Thoracic aorta (tissue), 2 donors: ENCODE results near the gene S100A1. TPM values are rescaled to one million over a fixed set of nuclear protein-coding genes. Genes with fewer than 3 reads are reported as not detected.
"Not testable (repeated sequence)": the region's sequence is repeated elsewhere in the genome, so short reads cannot be mapped to it uniquely, and the experiment has no call there.

ENCODE experiments used
- ATAC-seq: fragments of 150-250 bp; one replicate; pipeline ENCODE4 v1.8.0; 2017; ENCODE audit warnings: low read depth; ENCODE audit not compliant: insufficient number of reproducible peaks, low FRiP score
- DNase-seq: peaks from one replicate; pipeline ENCODE4 v3.0.0-alpha.2; 2020; ENCODE audit warnings: low spot score
- H3K27ac ChIP-seq, 2 donors: fragments of 200-600 bp; sonication (generic); 1 replicate in 1 of 2; 2 replicates in 1 of 2; pipeline ENCODE4 v1.5.1; 2016; ENCODE audit warnings: mild to moderate bottlenecking in 2 of 2, moderate library complexity in 2 of 2
- H3K27me3 ChIP-seq: fragments of 200-600 bp; sonication (generic); replicated peaks from 2 replicates; pipeline ENCODE4 v1.6.0; 2016; ENCODE audit warnings: mild to moderate bottlenecking; ENCODE audit not compliant: insufficient read depth
- H3K36me3 ChIP-seq: fragments of 200-600 bp; sonication (generic); one replicate; pipeline ENCODE4 v1.5.1; 2016
- H3K4me1 ChIP-seq, 2 donors: fragments of 200-600 bp; sonication (generic); 1 replicate in 1 of 2; 2 replicates in 1 of 2; pipeline versions ENCODE4 v1.5.1 to v1.6.0; 2016; ENCODE audit warnings: low read depth in 2 of 2, mild to moderate bottlenecking in 1 of 2; ENCODE audit not compliant: control insufficient read depth in 1 of 2
- H3K4me3 ChIP-seq: fragments of 200-600 bp; sonication (generic); 2 replicates; pipeline ENCODE4 v1.5.1; 2016; ENCODE audit warnings: mild to moderate bottlenecking
- H3K9me3 ChIP-seq: fragments of 200-600 bp; sonication (generic); 2 replicates; pipeline ENCODE4 v1.5.1; 2016
- total RNA-seq, 2 donors: library from RNA; depleted of rRNA; stranded (reverse); fragments of >200 nt; gene quantifications; one replicate each; pipeline versions ENCODE4 v1.1.0 to v1.2.3, GENCODE V29; 2016
- TF ChIP-seq, protein P1 (sequence below): fragments of 200-600 bp; sonication (generic); IDR thresholded peaks from one replicate; pipeline ENCODE4 v1.5.1; 2019; ENCODE audit warnings: antibody characterized with exemption

The S100A1 gene
- total RNA-seq, 2 donors from 2014 or later = not detected

DNA sequence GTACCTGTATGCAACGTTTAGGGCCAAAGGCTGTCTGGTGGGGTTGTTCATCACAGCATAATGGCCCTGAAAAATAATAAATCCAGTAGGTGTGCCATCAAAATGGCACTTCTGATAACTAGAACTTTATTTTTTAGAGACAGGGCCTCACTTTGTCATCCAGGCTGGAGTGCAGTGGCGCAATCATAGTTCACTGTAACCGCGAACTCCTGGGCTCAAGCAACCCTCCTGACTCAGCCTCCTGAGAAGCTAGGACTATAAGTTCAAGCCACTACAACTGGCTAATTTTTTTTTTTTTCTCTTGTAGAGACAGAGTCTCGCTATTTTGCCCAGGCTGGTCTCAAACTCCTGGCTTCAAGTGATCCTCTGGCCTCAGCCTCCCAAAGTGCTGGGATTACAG, 35.0 kb downstream of the S100A1 start:
- Histone ChIP-seq H3K36me3 (peaks cover 71% of the 10 kb centered on the region), H3K4me1 (peaks cover 0 to 10% of the 10 kb centered on the region in 2 donors), H3K9me3 (no peaks in the 10 kb centered on the region), H3K4me3 (no peak overlapping the region), H3K27ac (no peak overlapping the region), H3K27me3 (no peaks in the 10 kb centered on the region)
- TF ChIP-seq, protein P1, sequence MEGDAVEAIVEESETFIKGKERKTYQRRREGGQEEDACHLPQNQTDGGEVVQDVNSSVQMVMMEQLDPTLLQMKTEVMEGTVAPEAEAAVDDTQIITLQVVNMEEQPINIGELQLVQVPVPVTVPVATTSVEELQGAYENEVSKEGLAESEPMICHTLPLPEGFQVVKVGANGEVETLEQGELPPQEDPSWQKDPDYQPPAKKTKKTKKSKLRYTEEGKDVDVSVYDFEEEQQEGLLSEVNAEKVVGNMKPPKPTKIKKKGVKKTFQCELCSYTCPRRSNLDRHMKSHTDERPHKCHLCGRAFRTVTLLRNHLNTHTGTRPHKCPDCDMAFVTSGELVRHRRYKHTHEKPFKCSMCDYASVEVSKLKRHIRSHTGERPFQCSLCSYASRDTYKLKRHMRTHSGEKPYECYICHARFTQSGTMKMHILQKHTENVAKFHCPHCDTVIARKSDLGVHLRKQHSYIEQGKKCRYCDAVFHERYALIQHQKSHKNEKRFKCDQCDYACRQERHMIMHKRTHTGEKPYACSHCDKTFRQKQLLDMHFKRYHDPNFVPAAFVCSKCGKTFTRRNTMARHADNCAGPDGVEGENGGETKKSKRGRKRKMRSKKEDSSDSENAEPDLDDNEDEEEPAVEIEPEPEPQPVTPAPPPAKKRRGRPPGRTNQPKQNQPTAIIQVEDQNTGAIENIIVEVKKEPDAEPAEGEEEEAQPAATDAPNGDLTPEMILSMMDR = no peak
- ATAC-seq (no peak), DNase-seq (no peak)

DNA sequence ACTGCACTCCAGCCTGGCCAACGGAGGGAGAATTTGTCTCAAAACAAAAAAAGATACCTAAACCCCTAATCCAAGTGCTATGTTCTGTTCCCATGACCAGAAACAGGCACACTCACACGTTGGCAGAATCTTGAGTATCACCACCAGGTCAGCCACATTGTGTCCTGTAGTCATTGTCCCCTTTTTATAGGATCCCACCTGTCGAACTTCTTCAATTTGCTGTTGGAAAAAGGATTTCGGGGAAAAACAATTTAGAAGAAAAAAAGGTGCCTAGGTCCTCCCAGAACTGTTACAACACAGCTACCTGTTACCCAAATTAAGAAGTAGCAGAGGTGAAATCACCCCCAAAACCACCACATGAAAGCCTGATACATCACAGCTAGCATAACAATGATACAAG, 39.2 kb downstream of the S100A1 start:
- Histone ChIP-seq H3K9me3 (no peaks in the 10 kb centered on the region), H3K36me3 (peaks cover 66% of the 10 kb centered on the region), H3K4me1 (peaks cover 13 to 24% of the 10 kb centered on the region in 2 donors), H3K27ac (no peak overlapping the region), H3K27me3 (no peaks in the 10 kb centered on the region), H3K4me3 (no peak overlapping the region)
- DNase-seq = no peak
- TF ChIP-seq, protein P1 = no peak
- ATAC-seq = no peak

DNA sequence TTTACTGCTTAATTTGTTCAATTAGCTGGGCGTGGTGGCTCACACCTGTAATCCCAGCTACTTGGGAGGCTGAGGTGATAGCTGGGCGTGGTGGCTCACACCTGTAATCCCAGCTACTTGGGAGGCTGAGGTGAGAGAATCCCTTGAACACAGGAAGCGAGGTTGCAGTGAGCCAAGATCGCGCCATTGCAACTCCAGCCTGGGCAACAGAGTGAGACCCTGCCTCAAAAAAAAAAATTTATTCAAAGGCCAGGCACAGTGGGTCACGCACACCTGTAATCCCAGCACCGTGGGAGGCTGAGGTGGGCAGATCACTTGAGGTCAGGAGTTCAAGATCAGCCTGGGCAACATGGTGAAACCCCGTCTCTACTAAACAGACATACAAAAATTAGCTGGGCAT, 40.4 kb downstream of the S100A1 start:
- Histone ChIP-seq H3K4me1 (peaks cover 13 to 24% of the 10 kb centered on the region in 2 donors), H3K36me3 (peaks cover 54% of the 10 kb centered on the region)
- H3K4me3 ChIP-seq, H3K27ac ChIP-seq, DNase-seq, H3K27me3 ChIP-seq, ATAC-seq, H3K9me3 ChIP-seq: not testable (repeated sequence)

DNA sequence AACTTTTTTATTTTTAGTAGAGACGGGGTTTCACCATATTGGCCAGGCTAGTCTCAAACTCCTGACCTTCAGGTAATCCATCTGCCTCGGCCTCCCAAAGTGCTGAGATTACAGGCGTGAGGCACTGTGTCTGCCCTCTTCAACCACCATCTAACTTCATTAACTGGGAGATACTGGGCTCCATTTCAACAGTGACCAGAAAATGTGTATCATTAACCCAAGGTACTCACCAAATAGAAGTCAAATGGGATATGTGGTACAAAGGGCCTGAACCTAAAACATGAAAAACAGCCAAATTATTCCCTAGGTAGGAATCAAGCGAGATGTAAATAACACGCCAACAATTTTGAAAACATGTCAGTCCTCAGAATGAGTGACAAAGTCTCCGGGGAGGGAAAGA, 41.4 kb downstream of the S100A1 start:
- TF ChIP-seq, protein P1 = no peak
- ATAC-seq = no peak
- H3K4me3 ChIP-seq = peak overlapping the region; percentile 91
- H3K27ac ChIP-seq = peak overlapping the region in 1 of 2 donors; percentile 11
- no peaks in the 10 kb centered on the region for H3K9me3 ChIP-seq
- H3K4me1 ChIP-seq = peaks cover 13 to 24% of the 10 kb centered on the region in 2 donors
- no peak for DNase-seq
- H3K36me3 ChIP-seq = peaks cover 45% of the 10 kb centered on the region
- H3K27me3 ChIP-seq = no peaks in the 10 kb centered on the region

DNA sequence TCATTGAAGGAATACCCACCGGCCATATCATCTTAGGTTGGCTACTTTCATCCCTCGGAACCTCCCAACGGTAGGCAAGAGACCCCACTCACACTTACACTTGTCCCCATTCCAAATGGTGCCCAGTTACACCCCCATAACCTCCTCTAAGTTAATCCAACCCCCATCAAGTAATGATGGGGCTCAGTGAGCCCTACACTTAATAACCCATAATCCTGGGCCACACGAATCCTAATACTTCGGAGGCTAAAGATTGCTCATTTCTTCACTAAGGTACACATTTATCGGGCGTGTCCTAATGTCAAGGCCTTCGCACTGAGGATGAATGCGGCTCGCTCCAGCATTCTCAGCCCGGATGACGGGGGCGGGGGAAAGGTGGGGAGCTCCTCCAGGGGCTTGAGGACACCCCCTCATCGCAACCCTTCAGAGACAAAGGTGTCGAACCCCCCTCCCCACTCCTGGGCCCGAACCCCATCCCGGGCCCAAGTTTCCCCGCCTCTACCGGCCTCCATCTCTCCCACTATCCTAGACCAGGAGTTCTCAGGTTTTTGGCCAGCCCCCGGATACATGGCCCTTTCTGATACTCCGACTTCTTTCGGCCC, 42.1 kb downstream of the S100A1 start:
- Histone ChIP-seq H3K36me3 (peaks cover 37% of the 10 kb centered on the region), H3K9me3 (no peaks in the 10 kb centered on the region), H3K27ac (peak overlapping the region; percentile 82 to 91), H3K4me3 (peak overlapping the region; percentile 91), H3K27me3 (no peaks in the 10 kb centered on the region), H3K4me1 (peaks cover 13 to 24% of the 10 kb centered on the region in 2 donors)
- TF ChIP-seq, protein P1 = no peak
- ATAC-seq = peak; percentile 1
- DNase-seq = no peak
